Measurements from ENCODE around the gene EHBP1.

EHBP1 gene

GRCh38 chr2:62774555-62775366 lies 69.2 kb downstream of the EHBP1 start:
- CTCF ChIA-PET: interaction anchor here (0.7 to 9.8 kb wide), 39 partner anchors 10 to 774 kb away, joined by 3 to 196 read pairs (median 4); partner anchors contain the start of genes EHBP1 and TMEM17
- no peak for DNase-seq (ENCODE audit: low read depth, low spot score)
- POLR2A ChIA-PET: interaction anchor here (1.9 kb wide), 1 partner anchor 318 kb away, joined by 10 read pairs; no protein-coding TSS in a partner anchor
- H3K4me3 ChIP-seq (ENCODE audit: low read depth, low read length): no peak overlapping the region
- peak; percentile 33 for TF ChIP-seq CTCF (IDR thresholded peaks at IDR 0.05; ENCODE audit: insufficient read depth, low read length, missing control alignments)

- ChIA-PET POLR2A (interaction anchor here (1.9 kb wide), 1 partner anchor 318 kb away, joined by 10 read pairs; no protein-coding TSS in a partner anchor), CTCF (interaction anchor here (0.7 to 9.8 kb wide), 39 partner anchors 10 to 775 kb away, joined by 3 to 196 read pairs (median 4); partner anchors contain the start of genes EHBP1 and TMEM17)
- TF ChIP-seq CTCF (IDR thresholded peaks at IDR 0.05; ENCODE audit: insufficient read depth, low read length, missing control alignments): no peak
- no peak overlapping the region for H3K4me3 ChIP-seq (ENCODE audit: low read depth, low read length)
- DNase-seq (ENCODE audit: low read depth, low spot score): no peak
Observed at GRCh38 chr2:62775367-62775668, 69.8 kb downstream of the EHBP1 start.

GRCh38 chr2:62783679-62784078 lies 78.2 kb downstream of the EHBP1 start:
- ChIA-PET POLR2A (no interaction called here), CTCF (no interaction called here)
- no peak for DNase-seq (ENCODE audit: low read depth, low spot score)
- TF ChIP-seq CTCF (IDR thresholded peaks at IDR 0.05; ENCODE audit: insufficient read depth, low read length, missing control alignments): no peak
- H3K4me3 ChIP-seq (ENCODE audit: low read depth, low read length): no peak overlapping the region

- DNase-seq (ENCODE audit: low read depth, low spot score): no peak
- ChIA-PET POLR2A (no interaction called here), CTCF (interaction anchor here (1.3 to 4.8 kb wide), 2 partner anchors 9 to 327 kb away, joined by 5 to 41 read pairs; no protein-coding TSS in a partner anchor)
- TF ChIP-seq CTCF (IDR thresholded peaks at IDR 0.05; ENCODE audit: insufficient read depth, low read length, missing control alignments): no peak
- no peak overlapping the region for H3K4me3 ChIP-seq (ENCODE audit: low read depth, low read length)
Observed at GRCh38 chr2:62784341-62784740, 78.8 kb downstream of the EHBP1 start.

GRCh38 chr2:62785216-62785615 lies 79.7 kb downstream of the EHBP1 start:
- ChIA-PET CTCF (interaction anchor here (1.3 to 4.8 kb wide), 2 partner anchors 10 to 328 kb away, joined by 5 to 41 read pairs; no protein-coding TSS in a partner anchor), POLR2A (no interaction called here)
- no peak for TF ChIP-seq CTCF (IDR thresholded peaks at IDR 0.05; ENCODE audit: insufficient read depth, low read length, missing control alignments)
- no peak for DNase-seq (ENCODE audit: low read depth, low spot score)
- no peak overlapping the region for H3K4me3 ChIP-seq (ENCODE audit: low read depth, low read length)

- POLR2A ChIA-PET: no interaction called here
- no peak overlapping the region for H3K4me3 ChIP-seq (ENCODE audit: low read depth, low read length)
- DNase-seq (ENCODE audit: low read depth, low spot score): no peak
- CTCF ChIA-PET: interaction anchor here (0.9 to 4.8 kb wide), 6 partner anchors 10 to 362 kb away, joined by 3 to 41 read pairs (median 6); no protein-coding TSS in a partner anchor
- TF ChIP-seq CTCF (IDR thresholded peaks at IDR 0.05; ENCODE audit: insufficient read depth, low read length, missing control alignments): no peak
Observed at GRCh38 chr2:62785810-62786597, 80.5 kb downstream of the EHBP1 start.

Data from AG04449 (cell line).